ENCODE measurements around the gene RHOT1.

Gene RHOT1

GRCh38 chr17:32227910-32228309 lies 85.6 kb downstream of the RHOT1 start:
- TF ChIP-seq CTCF (IDR thresholded peaks at IDR 0.05; ENCODE audit: low read depth, low read length): no peak
- DNase-seq (ENCODE audit: low read depth in 2 of 2): no peak
- H3K4me3 ChIP-seq (replicated peaks in 1 of 2; ENCODE audit: low read depth in 2 of 2, low read length in 2 of 2): no peak overlapping the region

DNA sequence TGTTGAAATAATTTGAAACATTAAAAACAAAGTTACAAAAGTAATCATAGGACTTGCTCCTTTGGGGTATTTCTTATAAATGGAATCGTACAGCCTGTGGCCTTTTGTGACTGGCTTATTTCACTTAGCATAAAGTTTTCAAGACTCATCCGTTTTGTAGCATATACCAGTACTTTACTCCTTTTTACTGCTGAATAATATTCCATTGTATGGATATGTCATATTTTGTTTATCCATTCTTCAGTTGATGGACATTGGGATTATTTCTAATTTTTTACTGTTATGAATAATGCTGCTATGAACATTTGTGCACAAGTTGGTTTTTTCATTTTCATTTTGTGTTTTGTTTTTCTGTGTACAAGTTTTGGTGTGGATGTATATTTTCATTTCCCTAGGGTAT lies 93.3 kb downstream of the RHOT1 start:
- TF ChIP-seq CTCF (IDR thresholded peaks at IDR 0.05; ENCODE audit: low read depth, low read length): no peak

DNA sequence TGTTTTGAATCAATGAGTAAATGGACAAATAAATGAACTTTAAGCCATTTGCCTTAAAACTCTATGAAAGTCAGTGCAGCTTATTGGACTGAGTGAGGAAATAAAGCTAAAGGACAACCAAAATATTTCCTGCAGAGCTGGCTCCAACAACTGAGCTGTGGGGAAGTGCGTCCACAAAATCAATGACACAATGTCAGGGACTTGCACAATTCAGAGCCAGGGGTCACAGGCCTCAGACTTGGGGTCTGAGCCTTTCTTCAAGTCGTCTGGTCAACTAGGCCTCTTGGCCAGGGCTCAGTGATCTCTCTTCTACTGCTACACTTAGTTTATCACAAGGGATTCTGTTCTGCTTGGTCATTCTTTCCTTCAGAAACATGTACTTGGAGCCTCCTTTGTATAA lies 97.2 kb downstream of the RHOT1 start:
- TF ChIP-seq CTCF (IDR thresholded peaks at IDR 0.05; ENCODE audit: low read depth, low read length): no peak
- DNase-seq (ENCODE audit: low read depth in 2 of 2): no peak
- H3K4me3 ChIP-seq (replicated peaks in 1 of 2; ENCODE audit: low read depth in 2 of 2, low read length in 2 of 2): no peak overlapping the region

More for the DNA sequence above, 93.3 kb downstream of the RHOT1 start:
- no peak for DNase-seq (ENCODE audit: low read depth in 2 of 2)
- H3K4me3 ChIP-seq (replicated peaks in 1 of 2; ENCODE audit: low read depth in 2 of 2, low read length in 2 of 2): no peak overlapping the region

GRCh38 chr17:32240750-32241149 lies 98.4 kb downstream of the RHOT1 start:
- no peak for TF ChIP-seq CTCF (IDR thresholded peaks at IDR 0.05; ENCODE audit: low read depth, low read length)

DNA sequence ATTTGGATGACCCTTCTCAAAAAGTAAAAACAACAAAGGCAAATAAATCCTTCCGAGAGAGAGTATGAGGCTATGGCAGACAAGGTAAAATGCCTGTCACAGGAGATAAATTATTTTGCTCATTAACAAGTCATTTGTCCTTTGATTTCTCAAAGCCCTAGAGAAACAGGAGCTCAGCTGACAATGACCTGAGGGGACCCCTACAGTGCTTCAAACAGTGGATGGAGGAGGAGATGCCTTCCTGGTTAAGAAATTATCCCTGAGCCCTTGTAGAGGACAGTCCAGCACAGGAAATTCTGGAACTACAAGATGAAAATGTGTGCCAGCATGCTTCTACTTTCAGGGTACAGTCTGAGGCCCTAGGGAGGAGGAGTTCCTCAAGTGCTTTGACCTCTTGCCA lies 99.3 kb downstream of the RHOT1 start:
- no peak for DNase-seq (ENCODE audit: low read depth in 2 of 2)
- no peak overlapping the region for H3K4me3 ChIP-seq (replicated peaks in 1 of 2; ENCODE audit: low read depth in 2 of 2, low read length in 2 of 2)
- TF ChIP-seq CTCF (IDR thresholded peaks at IDR 0.05; ENCODE audit: low read depth, low read length): no peak

More at GRCh38 chr17:32240750-32241149, 98.4 kb downstream of the RHOT1 start:
- H3K4me3 ChIP-seq (replicated peaks in 1 of 2; ENCODE audit: low read depth in 2 of 2, low read length in 2 of 2): no peak overlapping the region
- peak; percentile 22 to 28 for DNase-seq (ENCODE audit: low read depth in 2 of 2)

DNA sequence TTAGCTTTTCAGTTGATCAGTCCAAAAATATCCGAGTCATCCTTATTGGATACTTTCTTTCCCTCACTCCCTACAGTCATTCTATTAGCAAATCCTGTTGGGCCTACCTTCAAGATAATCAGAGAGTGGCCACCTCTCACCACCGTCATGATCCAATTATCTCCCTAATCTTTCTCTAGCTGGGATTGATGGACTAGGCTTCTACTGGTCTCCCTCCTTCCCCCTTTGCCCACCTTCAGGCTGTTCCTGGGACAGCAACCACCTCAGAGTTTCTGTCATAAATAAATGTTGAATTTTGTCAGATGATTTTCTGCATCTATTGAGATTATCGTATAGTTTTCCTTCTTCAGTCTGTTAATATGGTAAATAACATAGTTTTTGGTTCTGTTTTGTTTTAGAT lies 107.2 kb downstream of the RHOT1 start:
- DNase-seq (ENCODE audit: low read depth in 2 of 2): no peak
- no peak overlapping the region for H3K4me3 ChIP-seq (replicated peaks in 1 of 2; ENCODE audit: low read depth in 2 of 2, low read length in 2 of 2)
- no peak for TF ChIP-seq CTCF (IDR thresholded peaks at IDR 0.05; ENCODE audit: low read depth, low read length)

GRCh38 chr17:32253117-32253611 lies 110.9 kb downstream of the RHOT1 start:
- peak; percentile 78 to 83 for DNase-seq (ENCODE audit: low read depth in 2 of 2)
- TF ChIP-seq CTCF (IDR thresholded peaks at IDR 0.05; ENCODE audit: low read depth, low read length): peak; percentile 100

More at GRCh38 chr17:32253117-32253611, 110.9 kb downstream of the RHOT1 start:
- no peak overlapping the region for H3K4me3 ChIP-seq (replicated peaks in 1 of 2; ENCODE audit: low read depth in 2 of 2, low read length in 2 of 2)

Measured in cardiac fibroblast (primary cell).